Coronary artery (tissue), 2 donors: ENCODE data around the gene DNAJC10.

Experiments used
- DNase-seq: peaks from one replicate; pipeline ENCODE4 v3.0.0-alpha.2; 2017; ENCODE audit warnings: low spot score
- H3K27ac ChIP-seq, 2 donors: fragments of 200-600 bp; sonication (generic); one replicate each; pipeline ENCODE4 v1.5.1; 2016 to 2019
- H3K4me3 ChIP-seq: fragments of 200-600 bp; sonication (generic); 2 replicates; pipeline ENCODE4 v1.5.1; 2016; ENCODE audit warnings: mild to moderate bottlenecking, moderate library complexity
- CTCF ChIP-seq: fragments of 200-600 bp; sonication (generic); IDR thresholded peaks from one replicate; pipeline ENCODE4 v1.5.1; 2019; ENCODE audit warnings: antibody characterized with exemption

The DNAJC10 gene

GRCh38 chr2:182784777-182785176, 68.7 kb downstream of the DNAJC10 start:
- no peak overlapping the region for H3K4me3 ChIP-seq
- DNase-seq, result no peak
- TF ChIP-seq CTCF, result peak; percentile 32
- H3K27ac ChIP-seq, result no peak overlapping the region

- no peak for DNase-seq
- no peak for TF ChIP-seq CTCF
- H3K4me3 ChIP-seq, result no peak overlapping the region
- H3K27ac ChIP-seq, result no peak overlapping the region
These were observed 76.4 kb downstream of the DNAJC10 start for GRCh38 chr2:182792441-182792840.

GRCh38 chr2:182798736-182799135, 82.7 kb downstream of the DNAJC10 start:
- no peak for TF ChIP-seq CTCF
- no peak for DNase-seq
- H3K27ac ChIP-seq, result no peak overlapping the region
- no peak overlapping the region for H3K4me3 ChIP-seq

GRCh38 chr2:182804128-182804527, 88.1 kb downstream of the DNAJC10 start:
- no peak overlapping the region for H3K4me3 ChIP-seq
- no peak for TF ChIP-seq CTCF
- H3K27ac ChIP-seq, result no peak overlapping the region
- no peak for DNase-seq

GRCh38 chr2:182807319-182807718, 91.3 kb downstream of the DNAJC10 start:
- Histone ChIP-seq H3K4me3 (no peak overlapping the region), H3K27ac (no peak overlapping the region)
- TF ChIP-seq CTCF, result no peak
- no peak for DNase-seq

- no peak overlapping the region for H3K4me3 ChIP-seq
- no peak for TF ChIP-seq CTCF
- no peak overlapping the region for H3K27ac ChIP-seq
- no peak for DNase-seq
These were observed 94.0 kb downstream of the DNAJC10 start for GRCh38 chr2:182810087-182810486.

GRCh38 chr2:182814380-182814779, 98.3 kb downstream of the DNAJC10 start:
- H3K4me3 ChIP-seq, result no peak overlapping the region
- DNase-seq, result no peak
- H3K27ac ChIP-seq, result no peak overlapping the region
- no peak for TF ChIP-seq CTCF
